HG03378 (cell line): ENCODE results near the gene USP51.
"Not testable (repeated sequence)": the region's sequence is repeated elsewhere in the genome, so short reads cannot be mapped to it uniquely, and the experiment has no call there.

ENCODE experiments used
- ATAC-seq: cut with Tn5 transposase; IDR thresholded peaks from one replicate; pipeline ENCODE4 v1.9.1; 2021; ENCODE audit warnings: mild to moderate bottlenecking, moderate library complexity; ENCODE audit not compliant: unreplicated experiment

The USP51 gene

DNA sequence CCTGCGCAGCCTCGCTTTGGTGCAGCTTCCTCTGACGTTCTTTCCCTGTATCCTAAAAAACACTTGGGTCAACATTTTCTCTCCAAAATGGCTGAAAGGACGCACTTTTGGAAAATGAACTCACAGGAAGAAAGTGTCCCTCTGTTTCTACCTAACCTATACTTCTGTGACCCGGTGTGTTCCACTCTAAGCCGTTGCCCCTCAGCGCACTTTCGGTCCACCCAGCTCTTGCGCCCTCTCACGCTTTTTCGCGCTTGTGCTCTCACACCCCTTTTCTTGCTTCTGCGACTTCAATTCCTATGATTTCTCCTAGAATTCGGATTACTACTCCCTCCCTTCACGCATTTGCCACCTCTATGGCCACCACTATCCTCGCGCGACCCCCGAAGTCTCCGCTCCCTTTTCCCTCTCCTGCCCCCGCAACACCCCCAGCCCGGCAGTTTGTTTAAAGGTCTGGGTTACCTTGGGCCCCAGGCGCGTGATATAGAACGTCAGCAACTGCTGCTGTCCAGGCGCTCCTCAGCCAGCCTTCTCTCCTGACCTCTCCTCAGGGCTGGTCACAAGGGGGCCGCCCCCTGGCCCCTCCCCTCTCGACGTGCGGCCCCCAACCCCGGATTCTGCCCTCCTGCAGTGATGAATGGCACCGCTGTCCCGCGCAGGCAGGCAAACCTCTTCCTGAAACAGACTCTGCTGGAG is at the start of gene USP51:
Gene USP51 (minus strand): TSS at position 535 of the 696 bp plus-strand sequence. CDS start 909 bp downstream, outside the sequence.
- ATAC-seq, result peak; percentile 39

DNA sequence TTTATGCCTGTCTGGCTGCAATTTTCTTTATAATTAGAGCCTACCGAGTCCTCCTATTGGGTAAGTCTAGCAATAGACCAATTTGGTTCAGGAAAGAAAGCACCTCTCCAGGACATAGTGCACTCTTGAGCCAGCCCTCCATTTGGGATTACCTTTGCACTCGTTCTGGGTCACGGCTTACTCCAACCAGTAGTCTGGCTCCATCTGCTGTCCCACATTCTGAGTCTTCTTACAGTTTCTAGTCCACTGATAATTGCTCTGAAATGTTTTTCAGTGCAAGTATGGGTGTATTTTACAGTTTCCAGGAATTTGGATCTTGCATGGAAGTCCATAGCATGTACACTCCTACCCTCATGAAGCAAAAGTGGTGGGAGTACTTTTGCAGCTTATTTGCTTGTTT is 34.8 kb upstream of the USP51 start:
- ATAC-seq, result no peak

- no peak for ATAC-seq
Measured at GRCh38 chrX:55523356-55523755, 33.7 kb upstream of the USP51 start.

DNA sequence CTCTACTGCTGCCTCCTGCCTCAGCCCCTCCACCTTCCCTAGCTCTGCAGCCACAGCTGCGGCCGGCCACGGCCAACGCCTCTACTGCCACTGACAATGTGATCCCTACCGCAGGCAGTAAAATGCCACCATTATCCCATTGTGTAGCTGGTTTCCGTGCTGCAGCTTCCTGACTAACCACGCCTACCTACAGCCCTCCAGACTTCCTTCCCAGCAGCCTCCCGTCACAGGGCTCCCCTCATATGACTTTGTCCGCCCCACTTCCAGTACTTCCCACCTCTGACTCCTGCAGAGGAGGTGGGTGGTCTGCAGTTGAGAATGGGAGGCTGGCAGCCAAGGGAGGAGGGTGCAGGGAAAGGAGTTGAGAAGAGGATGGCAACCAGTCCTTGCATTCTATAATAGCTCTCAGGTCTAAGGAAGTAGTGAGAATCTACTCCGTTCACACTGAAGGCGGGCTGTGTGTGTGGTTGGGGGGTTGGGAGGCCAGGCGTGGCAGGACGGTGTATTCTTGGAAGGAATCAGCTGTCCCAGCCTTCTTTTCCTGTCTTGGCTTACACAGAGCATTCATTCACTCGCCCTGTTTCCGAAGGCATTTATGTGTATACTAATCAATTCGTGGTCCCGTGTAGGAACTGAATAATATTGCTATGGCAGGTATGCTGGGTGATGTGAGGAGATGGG is 33.1 kb upstream of the USP51 start:
- ATAC-seq, result no peak

- no peak for ATAC-seq
Measured at GRCh38 chrX:55521687-55522086, 32.0 kb upstream of the USP51 start.

- not testable (repeated sequence) for ATAC-seq
Measured at GRCh38 chrX:55516794-55517481, 27.3 kb upstream of the USP51 start.

DNA sequence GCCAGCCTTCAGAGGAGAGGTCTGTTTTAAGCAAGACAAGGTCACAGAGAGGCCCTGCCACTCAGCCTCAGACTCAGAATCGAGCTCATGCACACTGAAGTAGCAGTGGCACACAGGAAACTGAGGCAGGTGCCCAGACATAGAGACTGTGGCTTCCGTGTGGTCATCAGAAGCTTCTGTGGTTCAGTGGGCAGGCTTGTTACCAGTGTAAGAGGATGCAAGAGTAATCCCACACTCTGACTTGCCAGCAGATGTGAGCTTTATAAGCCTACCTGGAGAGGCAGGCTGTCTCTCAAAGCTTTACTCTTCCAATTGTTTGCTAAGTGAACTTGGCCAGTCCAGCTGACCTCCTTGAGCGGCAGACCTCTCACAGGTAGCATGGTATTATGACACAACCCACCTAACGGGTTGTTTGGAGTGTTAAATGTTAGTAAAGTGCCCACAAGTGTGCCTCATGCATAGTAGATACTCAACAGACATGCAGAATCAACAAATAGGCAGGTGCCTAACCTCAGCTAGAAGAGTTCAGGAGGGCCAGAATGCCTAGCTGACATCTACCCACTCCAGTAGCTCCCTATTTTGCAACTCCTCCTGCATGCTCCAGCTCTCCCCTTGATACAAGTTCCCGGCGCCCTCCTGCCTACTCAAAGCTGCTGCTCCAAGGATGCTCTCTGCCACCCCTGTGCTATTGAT is 23.5 kb upstream of the USP51 start:
- ATAC-seq, result not testable (repeated sequence)

GRCh38 chrX:55508410-55509152 is 18.9 kb upstream of the USP51 start:
- not testable (repeated sequence) for ATAC-seq

GRCh38 chrX:55507699-55508098 is 18.1 kb upstream of the USP51 start:
- not testable (repeated sequence) for ATAC-seq

DNA sequence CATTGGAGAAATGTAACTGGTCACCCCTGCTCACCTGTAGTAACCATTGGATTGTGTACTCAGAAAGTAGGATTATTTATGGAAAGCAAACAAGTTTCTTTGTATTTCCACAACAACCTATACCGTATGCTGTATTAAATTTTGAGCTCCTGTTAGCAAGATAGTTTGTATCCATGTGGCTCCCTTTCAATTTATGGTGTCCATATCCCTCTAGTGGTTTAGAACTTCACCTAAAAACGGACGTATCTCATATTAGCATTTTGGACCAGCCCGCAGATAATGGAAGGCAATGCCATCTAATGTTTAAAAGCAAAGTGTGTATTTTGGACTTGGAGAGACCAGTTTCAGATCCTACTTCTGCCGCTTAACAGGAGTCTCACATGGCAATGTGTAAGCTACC is 17.4 kb upstream of the USP51 start:
- not testable (repeated sequence) for ATAC-seq

DNA sequence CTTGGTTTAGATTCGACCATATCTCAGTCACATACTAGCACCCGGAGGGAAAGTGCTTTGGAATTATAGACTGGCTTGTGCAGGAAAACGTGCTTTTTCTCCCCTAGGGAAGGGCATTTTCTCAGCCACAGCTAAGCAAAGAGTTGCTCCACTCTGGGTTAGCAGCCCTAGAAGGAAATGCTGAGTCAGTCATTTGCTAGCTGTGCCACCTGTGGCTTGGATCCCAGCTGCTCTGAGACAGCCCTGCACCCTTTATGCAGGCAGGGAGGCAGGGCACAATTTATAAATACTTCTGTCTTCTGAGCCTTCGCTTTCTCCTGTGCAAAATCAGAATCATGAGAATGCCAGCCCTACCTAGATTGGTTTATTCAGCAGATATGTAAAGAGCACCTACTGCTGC is 1.3 kb upstream of the USP51 start:
- no peak for ATAC-seq

DNA sequence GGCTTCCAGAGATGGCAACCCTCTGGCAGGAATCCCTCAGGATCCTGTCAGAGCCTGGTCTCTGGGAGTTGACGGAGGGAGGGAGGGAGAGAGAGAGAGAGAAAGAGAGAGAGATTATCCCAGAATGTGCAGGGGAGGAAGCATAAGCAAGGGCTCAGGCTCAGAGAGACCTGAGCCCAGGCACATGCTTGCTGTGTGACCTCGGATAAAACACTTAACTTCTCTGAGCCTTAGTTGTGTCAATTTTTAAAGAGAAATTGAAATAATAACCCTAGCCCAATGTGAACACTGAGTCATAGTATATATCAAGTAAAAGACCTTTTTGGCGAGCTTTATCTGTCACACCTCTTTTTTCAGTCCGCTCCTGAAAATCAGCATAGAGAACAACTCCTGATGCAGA is 473 bp upstream of the USP51 start:
- no peak for ATAC-seq

DNA sequence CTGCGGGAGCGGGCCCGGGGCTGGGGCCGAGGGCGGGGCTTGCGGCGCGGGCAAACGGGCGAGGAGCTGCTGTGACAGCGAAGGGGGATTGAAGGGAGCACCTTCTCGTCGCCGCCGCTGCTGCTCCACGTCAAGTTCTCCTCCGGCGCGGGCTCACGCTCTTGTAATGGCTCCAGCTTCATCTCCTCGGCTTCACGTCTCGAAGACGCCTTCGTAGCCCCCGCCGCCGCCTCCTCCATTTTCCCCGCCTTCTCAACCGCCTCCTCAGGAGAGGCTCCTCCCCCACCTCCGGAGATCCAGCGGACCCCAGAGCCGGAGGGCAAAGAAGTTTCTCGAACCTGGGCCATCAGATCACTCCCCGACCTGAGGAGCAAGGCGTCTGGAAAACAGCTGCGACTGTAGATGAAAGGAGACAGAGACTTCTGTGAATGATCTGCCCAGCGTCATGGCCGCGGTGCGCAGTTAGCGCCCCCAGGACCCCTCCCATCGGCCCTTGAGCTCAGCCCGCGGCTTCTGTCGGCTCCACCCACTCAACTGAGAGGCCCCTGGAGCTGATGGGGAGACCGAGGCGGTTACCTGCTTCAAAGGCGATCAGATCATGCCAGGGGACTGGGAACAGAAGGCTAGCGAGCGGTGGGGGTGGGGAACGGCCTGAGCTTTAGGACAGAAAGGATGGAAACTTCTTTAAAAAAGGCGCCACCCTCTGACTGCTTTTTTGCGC is 895 bp downstream of the USP51 start:
- peak; percentile 51 for ATAC-seq

DNA sequence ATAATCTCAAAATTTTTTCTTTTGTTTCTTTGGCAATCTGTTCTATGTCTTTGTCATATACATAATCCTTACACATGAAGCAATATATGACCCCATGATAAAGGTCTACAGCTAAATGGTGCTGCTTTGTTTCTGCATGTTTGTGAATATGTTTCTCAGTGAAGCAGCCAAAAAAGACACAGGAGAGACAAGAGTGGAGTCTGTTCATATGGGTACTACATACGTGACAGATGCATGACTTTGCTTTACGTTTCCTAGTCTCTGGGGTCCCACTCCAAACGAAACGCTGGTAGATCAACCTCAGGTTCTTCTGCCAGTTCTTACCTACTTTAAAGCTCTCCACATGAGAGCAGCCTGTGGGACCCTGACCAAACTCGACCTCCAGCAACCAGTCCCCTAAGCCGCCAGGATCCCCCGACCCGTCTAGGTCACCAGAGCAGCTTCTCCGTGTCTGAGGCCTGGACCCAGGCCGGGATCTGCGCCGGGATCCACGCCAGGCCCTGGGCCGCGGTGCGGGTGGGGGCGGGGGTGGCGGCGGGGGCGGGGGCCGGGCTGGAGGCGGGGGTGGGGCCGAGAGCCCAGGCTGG is 1.5 kb downstream of the USP51 start:
- ATAC-seq, result no peak

DNA sequence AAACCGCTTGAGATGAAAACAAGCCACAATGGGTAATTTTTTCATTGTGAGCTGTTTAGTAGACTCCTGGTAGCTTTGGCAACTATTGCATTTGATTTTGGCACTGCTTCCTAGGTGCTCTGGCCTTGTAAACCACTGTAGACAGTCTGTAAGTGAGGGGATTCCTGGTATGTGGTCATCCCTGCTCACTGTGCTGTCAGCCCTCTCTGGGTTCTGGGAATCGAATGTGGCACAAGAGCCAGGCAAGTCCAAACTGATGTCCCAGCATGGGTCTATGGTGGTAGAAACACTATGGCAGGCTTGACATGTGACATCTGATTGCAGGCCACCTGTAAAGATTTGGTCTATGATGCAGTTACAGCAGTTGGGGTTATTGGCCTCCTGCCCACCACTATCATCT is 2.5 kb downstream of the USP51 start:
- no peak for ATAC-seq

DNA sequence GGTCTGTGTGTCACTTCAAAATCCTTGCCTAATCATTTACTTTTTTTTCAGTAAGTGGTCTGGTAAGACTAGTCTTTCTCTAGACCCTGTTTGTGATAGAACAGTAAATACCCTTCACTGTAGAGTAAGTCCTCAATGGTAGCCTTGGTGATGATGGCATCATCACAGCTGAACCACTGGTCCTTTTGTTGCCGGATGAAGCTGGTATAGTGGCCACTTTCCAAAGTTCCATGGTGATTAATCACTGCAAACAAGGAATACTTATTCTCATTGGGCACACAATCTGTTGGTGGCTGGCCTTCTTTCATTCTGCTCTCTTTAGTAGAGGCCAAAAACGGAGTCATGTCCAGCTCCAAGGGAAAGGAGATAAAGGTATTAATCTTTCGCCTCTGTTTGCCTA is 2.9 kb downstream of the USP51 start:
- no peak for ATAC-seq

DNA sequence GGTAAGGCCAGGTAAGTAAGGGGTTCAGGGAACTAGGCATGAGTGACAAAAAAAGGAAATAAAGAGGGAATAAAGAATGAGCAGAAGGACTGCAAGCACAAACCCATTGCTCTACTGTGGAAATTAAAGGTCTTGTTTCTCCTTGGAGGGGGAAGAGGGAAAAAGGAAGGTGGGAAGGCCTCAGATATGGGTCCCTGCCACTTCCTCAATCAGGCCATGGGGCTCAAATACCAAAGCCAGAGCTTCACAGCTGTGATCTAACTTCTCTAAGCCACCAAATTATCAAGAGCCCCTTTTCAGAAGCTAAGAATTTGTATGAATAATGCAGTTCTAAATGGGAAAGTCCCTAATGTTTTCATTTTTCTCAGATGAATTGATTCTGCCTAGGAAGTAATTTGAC is 4.7 kb downstream of the USP51 start:
- ATAC-seq, result no peak

DNA sequence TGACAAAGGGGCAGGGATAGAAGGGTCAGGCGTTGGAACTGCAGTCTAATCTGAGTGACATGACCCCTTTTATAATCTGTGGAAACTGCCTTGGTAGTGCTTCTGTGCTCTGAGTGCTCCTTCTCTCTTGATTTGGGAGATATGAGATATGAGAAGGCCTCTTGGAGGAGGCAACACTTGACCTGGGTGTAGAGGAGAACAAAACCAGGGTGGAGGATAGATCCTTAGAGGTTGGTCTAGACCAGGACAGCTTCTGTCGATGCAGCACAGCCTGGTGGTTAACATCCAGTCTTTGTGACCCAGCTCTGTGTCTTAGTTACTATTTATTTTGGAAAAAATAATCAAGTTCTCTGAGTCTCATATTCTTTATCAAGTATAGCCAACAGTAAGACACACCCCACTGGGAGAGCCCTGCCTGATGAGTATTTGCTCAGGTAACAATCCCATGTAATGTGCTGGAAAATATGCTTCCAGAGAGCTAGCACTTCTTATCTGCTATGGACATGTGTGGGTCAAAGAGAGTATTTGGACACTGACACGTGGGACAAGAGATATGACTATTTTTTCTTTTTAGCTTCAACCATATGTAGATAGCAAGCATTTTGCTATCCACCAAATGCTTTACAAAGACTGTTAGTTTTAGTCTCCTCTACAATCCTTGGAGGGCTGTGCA is 9.1 kb downstream of the USP51 start:
- ATAC-seq, result no peak

GRCh38 chrX:55479956-55480355 is 9.7 kb downstream of the USP51 start:
- not testable (repeated sequence) for ATAC-seq
